CD14-positive monocyte (primary cell): ENCODE measurements around the gene DYRK1A. TPM values are rescaled to one million over a fixed set of nuclear protein-coding genes. Genes with fewer than 3 reads are reported as not detected.

ENCODE experiments used
- DNase-seq, 3 donors: peaks; one replicate each; pipeline ENCODE4 v3.0.0-alpha.2; 2011 to 2022
- H2AFZ ChIP-seq: 2 replicates; pipeline ENCODE4 v1.6.0; 2012; ENCODE audit warnings: mild to moderate bottlenecking, low read depth, low read length, inconsistent platforms; ENCODE audit not compliant: insufficient read depth, poor library complexity, severe bottlenecking
- H3K27ac ChIP-seq, 2 donors: 1 replicate in 1 of 2; 2 replicates in 1 of 2; pipeline ENCODE4 v1.5.1; 2012 to 2013; ENCODE audit warnings: low read length in 2 of 2, control low read depth in 1 of 2, inconsistent platforms in 1 of 2, low read depth in 1 of 2, mild to moderate bottlenecking in 1 of 2
- H3K27me3 ChIP-seq, 2 donors: one replicate each; pipeline versions ENCODE4 v1.6.0 to v1.6.1; 2011 to 2013; ENCODE audit warnings: low read length in 2 of 2; ENCODE audit not compliant: control insufficient read depth in 2 of 2, insufficient read depth in 2 of 2
- H3K36me3 ChIP-seq, 2 donors: replicated peaks in 1 of 2; 1 replicate in 1 of 2; 2 replicates in 1 of 2; pipeline versions ENCODE4 v1.5.1 to v1.6.1; 2012 to 2013; ENCODE audit warnings: low read length in 2 of 2, control low read depth in 1 of 2, inconsistent platforms in 1 of 2, mild to moderate bottlenecking in 1 of 2; ENCODE audit not compliant: insufficient read depth in 2 of 2, control insufficient read depth in 1 of 2
- H3K4me1 ChIP-seq, 2 donors: 1 replicate in 1 of 2; 2 replicates in 1 of 2; pipeline versions ENCODE4 v1.5.1 to v1.6.1; 2012 to 2013; ENCODE audit warnings: low read length in 2 of 2, control low read depth in 1 of 2, inconsistent platforms in 1 of 2, mild to moderate bottlenecking in 1 of 2, moderate library complexity in 1 of 2; ENCODE audit not compliant: insufficient read depth in 2 of 2, control insufficient read depth in 1 of 2
- H3K4me2 ChIP-seq: replicated peaks from 2 replicates; pipeline ENCODE3; 2012; ENCODE audit warnings: low read length, moderate library complexity, mild to moderate bottlenecking; ENCODE audit not compliant: poor library complexity, severe bottlenecking; ENCODE audit errors: extremely low read depth
- H3K4me3 ChIP-seq, 3 experiments: fragments of 200-600 bp in 1 of 3; sonication (generic) in 1 of 3; replicated peaks in 1 of 3; 1 replicate in 2 of 3; 2 replicates in 1 of 3; pipeline ENCODE4 v1.5.1; 2011 to 2013; ENCODE audit warnings: low read length in 3 of 3, mild to moderate bottlenecking in 3 of 3, control low read depth in 2 of 3, low read depth in 2 of 3, inconsistent platforms in 1 of 3, moderate library complexity in 1 of 3
- H3K79me2 ChIP-seq: 2 replicates; pipeline ENCODE4 v1.6.0; 2012; ENCODE audit warnings: mild to moderate bottlenecking, control low read depth, inconsistent platforms, low read length, moderate library complexity; ENCODE audit not compliant: insufficient read depth
- H3K9ac ChIP-seq: 2 replicates; pipeline ENCODE4 v1.6.0; 2017; ENCODE audit warnings: low read length, mild to moderate bottlenecking; ENCODE audit not compliant: insufficient read depth, poor library complexity, severe bottlenecking
- H3K9me3 ChIP-seq, 2 donors: replicated peaks in 1 of 2; 1 replicate in 1 of 2; 2 replicates in 1 of 2; pipeline versions ENCODE4 v1.5.1 to v1.6.1; 2012 to 2013; ENCODE audit warnings: low read length in 2 of 2, control low read depth in 1 of 2; ENCODE audit not compliant: control insufficient read depth in 1 of 2, insufficient read depth in 1 of 2
- H4K20me1 ChIP-seq: 2 replicates; pipeline ENCODE4 v1.6.0; 2012; ENCODE audit warnings: mild to moderate bottlenecking, low read length, control low read depth, moderate library complexity; ENCODE audit not compliant: insufficient read depth
- H3K27ac Mint-ChIP-seq, 7 donors: one replicate each; pipeline ENCODE4 v1.8.0; 2020; ENCODE audit warnings: mild to moderate bottlenecking in 7 of 7, mixed read lengths in 7 of 7, moderate library complexity in 6 of 7, inconsistent platforms in 2 of 7
- H3K27me3 Mint-ChIP-seq, 3 donors: one replicate each; pipeline ENCODE4 v1.8.0; 2021 to 2022; ENCODE audit warnings: low read depth in 3 of 3, mild to moderate bottlenecking in 3 of 3, mixed read lengths in 3 of 3, moderate library complexity in 3 of 3, inconsistent platforms in 1 of 3
- H3K36me3 Mint-ChIP-seq, 2 donors: one replicate each; pipeline ENCODE4 v1.8.0; 2020; ENCODE audit warnings: mixed read lengths in 2 of 2, inconsistent platforms in 1 of 2, mild to moderate bottlenecking in 1 of 2
- H3K4me1 Mint-ChIP-seq: one replicate; pipeline ENCODE4 v1.8.0; 2020; ENCODE audit warnings: mild to moderate bottlenecking, mixed read lengths
- H3K4me3 Mint-ChIP-seq, 2 donors: one replicate each; pipeline ENCODE4 v1.8.0; 2020; ENCODE audit warnings: mild to moderate bottlenecking in 2 of 2, mixed read lengths in 2 of 2, moderate library complexity in 1 of 2
- H3K9me3 Mint-ChIP-seq, 7 donors: one replicate each; pipeline ENCODE4 v1.8.0; 2020 to 2022; ENCODE audit warnings: mixed read lengths in 7 of 7, mild to moderate bottlenecking in 6 of 7, moderate library complexity in 6 of 7, inconsistent platforms in 2 of 7
- WGBS: methylation state at CpG from one replicate; pipeline ENCODE4 v1.1.5; 2013; ENCODE audit warnings: missing lambda C conversion rate; ENCODE audit not compliant: insufficient coverage; 5-methylcytosine and 5-hydroxymethylcytosine counted together
- intact Hi-C, 2 donors: fragments of 100-400 bp; cut with micrococcal nuclease; formaldehyde crosslinking; loops; one replicate each; pipeline versions ENCODE4 v1.15.0 to v1.15.1; 2023
- polyA plus RNA-seq, 3 donors: library from polyadenylated mRNA; depleted of rRNA in 1 of 3; unstranded in 2 of 3; stranded (reverse) in 1 of 3; fragments of 300-500 nt in 2 of 3; fragments of >200 nt in 1 of 3; fragmentation: Illumina TruSeq in 2 of 3; gene quantifications; 1 replicate in 2 of 3; 2 replicates in 1 of 3; pipeline ENCODE4 v1.2.3, GENCODE V29; 2012 to 2021
- TF ChIP-seq, protein P1 (sequence below): fragments of 200-600 bp; IDR thresholded peaks from one replicate; pipeline ENCODE4 v1.8.0; 2022; ENCODE audit warnings: antibody characterized with exemption, mild to moderate bottlenecking

The DYRK1A gene
- polyA plus RNA-seq, 3 donors: 1.8 to 53.5 (median 2.4) TPM

DNA sequence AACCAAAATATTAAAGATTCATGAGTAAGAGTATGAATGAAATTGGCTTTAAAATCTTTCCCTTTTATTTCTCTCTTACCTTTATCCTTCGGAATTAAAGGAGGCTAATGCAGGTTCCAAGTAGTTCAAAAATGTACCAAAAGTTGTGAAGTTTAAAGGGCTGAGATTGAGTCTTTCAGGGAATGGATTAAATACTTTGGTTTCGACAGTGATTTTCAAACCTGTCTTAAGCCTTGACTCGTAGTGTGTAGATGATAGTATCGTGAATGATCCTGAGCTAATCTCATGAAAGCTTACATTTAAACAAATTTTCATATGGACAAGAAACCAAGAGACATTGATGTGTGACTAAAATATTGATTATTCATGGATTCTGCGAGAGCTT is 66.9 kb downstream of the DYRK1A start:
- Mint-ChIP-seq H3K9me3 (peaks cover 0 to 3% (median 0%) of the 10 kb centered on the region in 7 donors), H3K36me3 (peaks cover 27 to 30% of the 10 kb centered on the region in 2 donors), H3K27ac (peak overlapping the region in 3 of 7 donors; percentile 21 to 58 (median 38)), H3K4me3 (no peak overlapping the region), H3K27me3 (no peaks in the 10 kb centered on the region), H3K4me1 (peaks cover 24% of the 10 kb centered on the region)
- H4K20me1 ChIP-seq: peaks cover 92% of the 10 kb centered on the region
- H3K4me1 ChIP-seq: peaks cover 8 to 16% of the 10 kb centered on the region in 2 donors
- no peak for DNase-seq
- H3K9me3 ChIP-seq: no peaks in the 10 kb centered on the region
- H3K27me3 ChIP-seq: no peaks in the 10 kb centered on the region
- no peak overlapping the region for H3K4me3 ChIP-seq
- peaks cover 98% of the 10 kb centered on the region for H3K79me2 ChIP-seq
- no peak overlapping the region for H3K9ac ChIP-seq
- intact Hi-C loops: loop anchor here (5.0 to 10.0 kb wide), 2 partner anchors 59 to 66 kb away; partner anchors contain the start of gene DYRK1A (in 1 of the 2)
- no peak overlapping the region for H2AFZ ChIP-seq
- WGBS: no CpG with 5 or more reads among the region's 5 CpGs
- H3K27ac ChIP-seq: peak overlapping the region in 1 of 2 donors; percentile 27
- TF ChIP-seq, protein P1, sequence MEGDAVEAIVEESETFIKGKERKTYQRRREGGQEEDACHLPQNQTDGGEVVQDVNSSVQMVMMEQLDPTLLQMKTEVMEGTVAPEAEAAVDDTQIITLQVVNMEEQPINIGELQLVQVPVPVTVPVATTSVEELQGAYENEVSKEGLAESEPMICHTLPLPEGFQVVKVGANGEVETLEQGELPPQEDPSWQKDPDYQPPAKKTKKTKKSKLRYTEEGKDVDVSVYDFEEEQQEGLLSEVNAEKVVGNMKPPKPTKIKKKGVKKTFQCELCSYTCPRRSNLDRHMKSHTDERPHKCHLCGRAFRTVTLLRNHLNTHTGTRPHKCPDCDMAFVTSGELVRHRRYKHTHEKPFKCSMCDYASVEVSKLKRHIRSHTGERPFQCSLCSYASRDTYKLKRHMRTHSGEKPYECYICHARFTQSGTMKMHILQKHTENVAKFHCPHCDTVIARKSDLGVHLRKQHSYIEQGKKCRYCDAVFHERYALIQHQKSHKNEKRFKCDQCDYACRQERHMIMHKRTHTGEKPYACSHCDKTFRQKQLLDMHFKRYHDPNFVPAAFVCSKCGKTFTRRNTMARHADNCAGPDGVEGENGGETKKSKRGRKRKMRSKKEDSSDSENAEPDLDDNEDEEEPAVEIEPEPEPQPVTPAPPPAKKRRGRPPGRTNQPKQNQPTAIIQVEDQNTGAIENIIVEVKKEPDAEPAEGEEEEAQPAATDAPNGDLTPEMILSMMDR: no peak
- no peak overlapping the region for H3K4me2 ChIP-seq
- H3K36me3 ChIP-seq: peaks cover 5 to 28% of the 10 kb centered on the region in 2 donors

DNA sequence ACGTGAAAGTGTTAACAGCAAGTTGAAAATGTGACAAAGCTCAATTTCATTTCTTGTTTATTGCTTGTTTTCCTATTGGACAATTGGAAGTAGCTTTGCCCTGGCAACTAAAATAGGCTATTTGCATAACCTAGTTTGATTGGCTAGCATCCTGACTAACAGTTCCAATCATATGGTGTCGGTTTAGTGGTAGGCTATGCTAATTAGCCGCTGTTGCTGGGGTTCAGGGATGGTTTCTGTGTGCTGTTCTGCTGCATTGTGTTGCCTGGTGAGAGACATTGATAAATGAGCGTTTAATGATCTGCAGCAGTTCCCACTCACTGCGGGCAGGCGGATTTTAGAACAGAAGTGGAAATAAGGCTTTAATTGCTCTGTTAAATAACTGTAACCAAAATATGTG is 68.5 kb downstream of the DYRK1A start:
- Mint-ChIP-seq H3K27ac (no peak overlapping the region), H3K9me3 (no peaks in the 10 kb centered on the region), H3K4me1 (peaks cover 19% of the 10 kb centered on the region), H3K4me3 (no peak overlapping the region), H3K36me3 (peaks cover 19 to 27% of the 10 kb centered on the region in 2 donors), H3K27me3 (no peaks in the 10 kb centered on the region)
- DNase-seq: peak; percentile 82 to 96 (median 89)
- 18% methylated on average over 2 of the region's 6 CpGs for WGBS
- H3K4me2 ChIP-seq: peak overlapping the region; percentile 45
- TF ChIP-seq, protein P1: no peak
- peaks cover 8 to 16% of the 10 kb centered on the region in 2 donors for H3K4me1 ChIP-seq
- H4K20me1 ChIP-seq: peaks cover 92% of the 10 kb centered on the region
- H3K9ac ChIP-seq: no peak overlapping the region
- peaks cover 98% of the 10 kb centered on the region for H3K79me2 ChIP-seq
- H2AFZ ChIP-seq: no peak overlapping the region
- intact Hi-C loops: loop anchor here in 1 of 2 donors (10.0 kb wide), 1 partner anchor 60 kb away; no protein-coding TSS in a partner anchor
- H3K9me3 ChIP-seq: no peaks in the 10 kb centered on the region
- H3K4me3 ChIP-seq: peak overlapping the region; percentile 9 to 41 (median 12)
- no peaks in the 10 kb centered on the region for H3K27me3 ChIP-seq
- H3K36me3 ChIP-seq: peaks cover 5 to 19% of the 10 kb centered on the region in 2 donors
- peak overlapping the region in 1 of 2 donors; percentile 56 for H3K27ac ChIP-seq
